GM12878 (cell line): ENCODE measurements around the gene IQCC. TPM values are rescaled to one million over a fixed set of nuclear protein-coding genes. Genes with fewer than 3 reads are reported as not detected.

Experiments
- ATAC-seq: fragments of 200-7000 bp; cut with Tn5 transposase; 3 replicates; pipeline ENCODE4 v1.9.1; 2020; ENCODE audit warnings: mild to moderate bottlenecking, moderate library complexity
- BruUV-seq: library from RNA; stranded (reverse); fragments of 400-500 nt; replicated peaks from 2 replicates; lab custom pipeline; 2021; lab: Mats Ljungman, UMichigan
- CTCF ChIA-PET: fragments of 300-600 bp; sonication (Branson Sonifier 250); formaldehyde crosslinking; extraction: SDS; loops from one replicate; lab custom pipeline; 2021; ENCODE audit warnings: inconsistent platforms; lab: Yijun Ruan, JAX
- POLR2A ChIA-PET: fragments of 350-600 bp; formaldehyde crosslinking; extraction: SDS; loops from one replicate; lab custom pipeline; 2021; ENCODE audit warnings: inconsistent platforms; lab: Charles Lee
- RAD21 ChIA-PET: fragments of 300-600 bp; sonication (Branson Sonifier 250); formaldehyde crosslinking; loops from one replicate; lab custom pipeline; 2023; ENCODE audit warnings: antibody characterized with exemption; ENCODE audit not compliant: unreplicated experiment; lab: Charles Lee
- SMC1A ChIA-PET: fragments of 300-600 bp; sonication (Branson Sonifier 250); formaldehyde crosslinking; loops from one replicate; lab custom pipeline; 2023; ENCODE audit not compliant: unreplicated experiment, uncharacterized antibody; lab: Charles Lee
- DNase-seq: peaks from one replicate; pipeline ENCODE4 v3.0.0-alpha.2; 2011; ENCODE audit warnings: low read depth, low spot score
- FAIRE-seq: peaks from 3 replicates; lab custom pipeline; 2011; peaks lifted over from hg19 to GRCh38; lab: Jason Lieb, UNC
- H2AFZ ChIP-seq: 2 replicates; pipeline ENCODE4 v1.6.0; 2011; ENCODE audit warnings: low read depth, low read length, control low read depth; ENCODE audit not compliant: control insufficient read depth
- H3K27ac ChIP-seq: 2 replicates; pipeline ENCODE4 v1.5.1; 2011; ENCODE audit warnings: control low read depth; ENCODE audit not compliant: control insufficient read depth, insufficient read depth
- H3K27me3 ChIP-seq, 2 experiments: replicated peaks in 1 of 2; 2 replicates each; pipeline versions ENCODE4 v1.6.0 to v1.6.1; 2011; ENCODE audit warnings: low read length in 1 of 2; ENCODE audit not compliant: control insufficient read depth in 2 of 2, insufficient read depth in 2 of 2
- H3K36me3 ChIP-seq, 2 experiments: 2 replicates each; pipeline ENCODE4 v1.5.1; 2011; ENCODE audit warnings: low read length in 1 of 2; ENCODE audit not compliant: control insufficient read depth in 2 of 2, insufficient read depth in 2 of 2
- H3K4me1 ChIP-seq: 2 replicates; pipeline ENCODE4 v1.6.1; 2011; ENCODE audit warnings: mild to moderate bottlenecking, low read length, moderate library complexity, mixed read lengths; ENCODE audit not compliant: control insufficient read depth, insufficient read depth
- H3K4me2 ChIP-seq: 2 replicates; pipeline ENCODE4 v1.6.0; 2011; ENCODE audit warnings: control low read depth; ENCODE audit not compliant: control insufficient read depth, insufficient read depth
- H3K4me3 ChIP-seq: fragments of 200-600 bp; sonication (generic); 2 replicates; pipeline ENCODE4 v1.5.1; 2016
- H3K79me2 ChIP-seq: 2 replicates; pipeline ENCODE4 v1.6.0; 2011; ENCODE audit warnings: low read length; ENCODE audit not compliant: control insufficient read depth, insufficient read depth
- H3K9ac ChIP-seq: 2 replicates; pipeline ENCODE4 v1.8.0; 2011; ENCODE audit warnings: low read length, control low read depth, mixed read lengths; ENCODE audit not compliant: control insufficient read depth, insufficient read depth
- H3K9me3 ChIP-seq: replicated peaks from 3 replicates; pipeline ENCODE4 v1.5.1; 2011; ENCODE audit warnings: mild to moderate bottlenecking, low read length; ENCODE audit not compliant: control insufficient read depth, insufficient read depth
- H4K20me1 ChIP-seq: 2 replicates; pipeline ENCODE4 v1.6.0; 2011; ENCODE audit not compliant: control insufficient read depth, insufficient read depth
- BCL11A ChIP-seq: IDR thresholded peaks from 2 replicates; pipeline ENCODE4 v1.6.1; 2011; ENCODE audit warnings: low read depth, low read length
- CBX5 ChIP-seq: sonication (generic); IDR thresholded peaks from 2 replicates; pipeline ENCODE4 v1.6.1; 2016; ENCODE audit warnings: low read depth, moderate library complexity, mild to moderate bottlenecking, inconsistent platforms
- HDAC6 ChIP-seq: fragments of 200-600 bp; sonication (generic); IDR thresholded peaks from one replicate; pipeline ENCODE4 v1.8.0; 2017; ENCODE audit warnings: antibody characterized with exemption; ENCODE audit not compliant: unreplicated experiment
- MYC ChIP-seq: IDR thresholded peaks from 2 replicates; pipeline ENCODE4 v1.6.1; 2011; ENCODE audit warnings: mild to moderate bottlenecking, low read length, moderate library complexity, inconsistent platforms; ENCODE audit not compliant: insufficient read depth, insufficient replicate concordance, insufficient read length, severe bottlenecking
- STAT3 ChIP-seq: IDR thresholded peaks from 2 replicates; pipeline ENCODE4 v1.6.1; 2011; ENCODE audit warnings: low read depth, low read length, improper control_type of control experiment
- ZNF384 ChIP-seq: IDR thresholded peaks from 2 replicates; pipeline ENCODE4 v1.6.1; 2012; ENCODE audit warnings: low read depth, mild to moderate bottlenecking, low read length, improper control_type of control experiment, borderline replicate concordance
- WGBS: methylation state at CpG from one replicate; pipeline ENCODE4 v1.1.6; 2016; ENCODE audit warnings: low lambda C conversion rate; ENCODE audit not compliant: insufficient replicate concordance, insufficient coverage; ENCODE audit errors: missing lambda C conversion rate; 5-methylcytosine and 5-hydroxymethylcytosine counted together
- in situ Hi-C: fragments of 300-500 bp; cut with MboI; formaldehyde crosslinking; loops from 9 replicates; pipeline ENCODE4 v1.14.3; 2018; ENCODE audit warnings: mixed read lengths
- intact Hi-C: fragments of 100-400 bp; cut with micrococcal nuclease; formaldehyde crosslinking; loops from one replicate; pipeline ENCODE4 v1.14.2; 2022; ENCODE audit not compliant: unreplicated experiment
- polyA plus RNA-seq, 11 experiments: library from polyadenylated mRNA; depleted of rRNA in 4 of 11; unstranded in 6 of 11; stranded (reverse) in 5 of 11; fragments of >200 nt; fragmentation: Nextera tagmentation in 4 of 11; fragmentation: Illumina TruSeq in 1 of 11; extraction: Ambion mirVana in 4 of 11; extraction: Trizol in 1 of 11; gene quantifications; 1 replicate in 1 of 11; 2 replicates in 10 of 11; pipeline versions ENCODE4 v1.2.1 to v1.2.3, GENCODE V29; 2011 to 2016; ENCODE audit warnings: inconsistent platforms in 2 of 11, missing spikeins in 2 of 11, low read depth in 1 of 11
- total RNA-seq, 4 experiments: library from RNA; depleted of rRNA in 3 of 4; stranded (reverse); fragments of >200 nt in 3 of 4; fragmentation: Illumina TruSeq in 1 of 4; extraction: Trizol in 1 of 4; gene quantifications; 2 replicates each; pipeline versions ENCODE4 v1.2.1 to v1.2.3, GENCODE V29; 2013 to 2021
- TF ChIP-seq, protein P1 (sequence below): fragments of 450-650 bp; IDR thresholded peaks from 2 replicates; pipeline ENCODE4 v1.6.1; 2017; ENCODE audit warnings: antibody characterized with exemption, mild to moderate bottlenecking, moderate library complexity

IQCC gene
- total and polyA plus RNA-seq, 10 of the 15 experiments (the other 5 are each of a cell fraction or from before 2014, with no cell fraction given), result 2.1 to 6.8 (median 4.9) TPM

DNA sequence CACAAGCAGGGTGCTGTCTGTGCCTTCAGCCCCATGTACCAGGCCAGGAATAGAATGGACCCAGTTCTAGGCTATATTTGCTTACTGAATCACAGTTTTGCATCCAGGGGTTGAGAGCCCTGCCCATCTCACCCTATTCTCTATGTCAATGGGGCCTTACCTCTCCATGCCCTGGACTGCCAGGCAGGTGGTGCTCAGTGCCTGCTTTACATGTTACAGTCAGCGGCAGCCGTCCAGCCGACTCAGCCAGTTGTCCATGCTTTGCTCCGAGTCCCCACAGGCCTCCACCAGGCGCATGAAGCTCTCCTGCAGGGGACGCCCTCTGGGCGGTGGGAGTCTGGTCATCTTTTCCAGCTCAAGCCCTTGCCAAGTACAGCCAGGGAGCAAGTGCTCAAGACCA, 29.3 kb downstream of the IQCC start:
- 78% methylated on average over 7 of the region's 7 CpGs for WGBS
- no peak for TF ChIP-seq CBX5
- H4K20me1 ChIP-seq, result no peaks in the 10 kb centered on the region
- H3K9ac ChIP-seq, result no peak overlapping the region
- DNase-seq, result no peak
- BruUV-seq, result no TSS peak
- H3K36me3 ChIP-seq, result peaks cover 5 to 8% of the 10 kb centered on the region in 2 experiments; a peak in 3 of 4 replicates
- H3K4me2 ChIP-seq, result no peak overlapping the region
- H2AFZ ChIP-seq, result no peak overlapping the region
- RAD21 ChIA-PET, result no interaction called here
- peak; percentile 16; the same call in 1 of the 3 replicates for ATAC-seq
- H3K4me3 ChIP-seq, result no peak overlapping the region
- no peaks in the 10 kb centered on the region for H3K4me1 ChIP-seq
- H3K27me3 ChIP-seq, result no peaks in the 10 kb centered on the region
- intact Hi-C loops, result no loop called here
- no peak overlapping the region for H3K27ac ChIP-seq
- CTCF ChIA-PET, result interaction anchor here (0.5 to 3.2 kb wide), 2 partner anchors 19 to 57 kb away, joined by 3 to 10 read pairs; partner anchors contain the start of gene HDAC1
- in situ Hi-C loops, result no loop called here
- no peaks in the 10 kb centered on the region for H3K9me3 ChIP-seq
- POLR2A ChIA-PET, result no interaction called here
- SMC1A ChIA-PET, result no interaction called here
- FAIRE-seq, result no peak
- H3K79me2 ChIP-seq, result no peaks in the 10 kb centered on the region

DNA sequence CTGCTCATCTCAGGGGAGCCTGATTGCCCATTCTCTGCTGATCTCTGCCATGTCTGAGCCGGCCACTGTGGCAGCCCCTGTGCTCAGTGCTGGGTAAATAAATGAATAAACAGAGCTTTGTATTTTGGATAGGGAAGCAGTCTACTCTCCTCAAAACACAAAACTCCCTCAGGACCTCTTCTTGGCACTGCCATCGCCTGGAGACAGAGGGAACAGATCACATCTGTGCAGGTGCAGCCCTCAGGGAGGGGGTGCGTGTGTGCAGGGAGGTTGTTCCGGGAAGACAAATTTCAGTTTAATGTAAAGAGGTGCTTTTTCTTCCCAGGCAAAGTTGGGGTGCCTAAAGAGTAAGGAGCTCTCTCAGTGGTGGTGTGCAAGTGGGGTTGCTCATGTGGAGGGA, 33.9 kb downstream of the IQCC start:
- RAD21 ChIA-PET, result interaction anchor here (0.8 to 3.0 kb wide), 4 partner anchors 9 to 77 kb away, joined by 3 to 14 read pairs (median 6); partner anchors contain the start of gene HDAC1
- FAIRE-seq (no peak), ATAC-seq (no peak), DNase-seq (no peak)
- Histone ChIP-seq H3K9ac (no peak overlapping the region), H3K4me3 (no peak overlapping the region), H3K36me3 (no peaks in the 10 kb centered on the region), H3K27me3 (no peaks in the 10 kb centered on the region), H3K79me2 (no peaks in the 10 kb centered on the region), H3K4me1 (peaks cover 21% of the 10 kb centered on the region), H3K9me3 (no peaks in the 10 kb centered on the region), H3K27ac (no peak overlapping the region), H3K4me2 (no peak overlapping the region), H4K20me1 (no peaks in the 10 kb centered on the region), H2AFZ (no peak overlapping the region)
- intact Hi-C loops, result no loop called here
- TF ChIP-seq BCL11A (no peak), ZNF384 (no peak), MYC (no peak), STAT3 (no peak), HDAC6 (no peak)
- TF ChIP-seq, protein P1, sequence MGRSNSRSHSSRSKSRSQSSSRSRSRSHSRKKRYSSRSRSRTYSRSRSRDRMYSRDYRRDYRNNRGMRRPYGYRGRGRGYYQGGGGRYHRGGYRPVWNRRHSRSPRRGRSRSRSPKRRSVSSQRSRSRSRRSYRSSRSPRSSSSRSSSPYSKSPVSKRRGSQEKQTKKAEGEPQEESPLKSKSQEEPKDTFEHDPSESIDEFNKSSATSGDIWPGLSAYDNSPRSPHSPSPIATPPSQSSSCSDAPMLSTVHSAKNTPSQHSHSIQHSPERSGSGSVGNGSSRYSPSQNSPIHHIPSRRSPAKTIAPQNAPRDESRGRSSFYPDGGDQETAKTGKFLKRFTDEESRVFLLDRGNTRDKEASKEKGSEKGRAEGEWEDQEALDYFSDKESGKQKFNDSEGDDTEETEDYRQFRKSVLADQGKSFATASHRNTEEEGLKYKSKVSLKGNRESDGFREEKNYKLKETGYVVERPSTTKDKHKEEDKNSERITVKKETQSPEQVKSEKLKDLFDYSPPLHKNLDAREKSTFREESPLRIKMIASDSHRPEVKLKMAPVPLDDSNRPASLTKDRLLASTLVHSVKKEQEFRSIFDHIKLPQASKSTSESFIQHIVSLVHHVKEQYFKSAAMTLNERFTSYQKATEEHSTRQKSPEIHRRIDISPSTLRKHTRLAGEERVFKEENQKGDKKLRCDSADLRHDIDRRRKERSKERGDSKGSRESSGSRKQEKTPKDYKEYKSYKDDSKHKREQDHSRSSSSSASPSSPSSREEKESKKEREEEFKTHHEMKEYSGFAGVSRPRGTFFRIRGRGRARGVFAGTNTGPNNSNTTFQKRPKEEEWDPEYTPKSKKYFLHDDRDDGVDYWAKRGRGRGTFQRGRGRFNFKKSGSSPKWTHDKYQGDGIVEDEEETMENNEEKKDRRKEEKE, result no peak
- CTCF ChIA-PET, result interaction anchor here (0.6 to 6.0 kb wide), 7 partner anchors 10 to 58 kb away, joined by 3 to 50 read pairs (median 6); partner anchors contain the start of genes EIF3I, FAM167B, LCK and TMEM234
- SMC1A ChIA-PET, result interaction anchor here (1.7 to 5.2 kb wide), 3 partner anchors 10 to 162 kb away, joined by 8 to 37 read pairs (median 11); no protein-coding TSS in a partner anchor
- in situ Hi-C loops, result no loop called here
- POLR2A ChIA-PET, result interaction anchor here (1.1 to 1.2 kb wide), 2 partner anchors 9 to 18 kb away, joined by 3 to 4 read pairs; no protein-coding TSS in a partner anchor
- 57% methylated on average over 4 of the region's 4 CpGs for WGBS
- no TSS peak for BruUV-seq
